CD4-positive, alpha-beta T cell treated with Interleukin-15 for 4 hours (primary cell): Measurements from ENCODE around the gene CTXND1.
"Not testable (repeated sequence)": the region's sequence is repeated elsewhere in the genome, so short reads cannot be mapped to it uniquely, and the experiment has no call there.

ENCODE experiments used
- DNase-seq: peaks from one replicate; pipeline ENCODE4 v3.0.0-alpha.2; 2020; ENCODE audit warnings: low spot score

CTXND1 gene

GRCh38 chr15:80252121-80252518 lies at the start of gene CTXND1:
Gene CTXND1 (minus strand): TSS chr15:80252213. CDS start chr15:80201949, 50,264 bp downstream.
- no peak for DNase-seq

DNA sequence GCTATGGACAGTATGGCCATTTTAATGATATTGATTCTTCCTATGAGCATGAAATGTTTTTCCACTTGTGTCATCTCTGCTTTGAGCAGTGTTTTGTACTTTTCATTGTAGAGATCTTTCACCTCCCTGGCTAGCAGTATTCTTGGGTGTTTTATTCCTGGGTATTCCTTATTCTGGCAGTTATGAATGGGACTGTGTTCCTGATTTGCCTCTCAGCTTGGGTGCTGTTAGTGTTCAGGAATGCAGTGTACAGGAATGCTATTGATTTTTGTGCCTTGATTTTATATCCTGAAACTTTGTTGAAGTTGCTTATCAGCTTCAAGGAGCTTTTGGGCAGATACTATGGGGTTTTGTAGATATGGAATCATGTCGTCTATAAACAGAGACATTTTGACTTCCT lies 49.5 kb upstream of the CTXND1 start:
- no peak for DNase-seq

DNA sequence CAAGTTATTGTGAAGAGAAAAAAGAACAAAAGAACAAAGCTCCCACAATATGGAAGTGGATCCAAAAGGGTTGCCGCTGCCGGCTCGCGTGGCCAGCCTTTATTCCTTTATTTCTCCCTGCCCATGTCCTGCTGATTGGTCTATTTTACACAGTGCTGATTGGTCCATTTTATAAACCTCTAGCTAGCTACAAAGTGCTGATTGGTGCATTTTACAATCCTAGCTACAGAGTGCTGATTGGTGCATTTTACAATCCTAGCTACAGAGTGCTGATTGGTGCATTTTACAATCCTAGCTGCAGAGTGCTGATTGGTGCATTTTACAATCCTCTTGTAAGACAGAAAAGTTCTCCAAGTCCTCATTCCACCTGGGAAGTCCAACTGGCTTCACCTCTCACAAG lies 43.8 kb upstream of the CTXND1 start:
- not testable (repeated sequence) for DNase-seq

GRCh38 chr15:80292079-80292478 lies 40.1 kb upstream of the CTXND1 start:
- no peak for DNase-seq

DNA sequence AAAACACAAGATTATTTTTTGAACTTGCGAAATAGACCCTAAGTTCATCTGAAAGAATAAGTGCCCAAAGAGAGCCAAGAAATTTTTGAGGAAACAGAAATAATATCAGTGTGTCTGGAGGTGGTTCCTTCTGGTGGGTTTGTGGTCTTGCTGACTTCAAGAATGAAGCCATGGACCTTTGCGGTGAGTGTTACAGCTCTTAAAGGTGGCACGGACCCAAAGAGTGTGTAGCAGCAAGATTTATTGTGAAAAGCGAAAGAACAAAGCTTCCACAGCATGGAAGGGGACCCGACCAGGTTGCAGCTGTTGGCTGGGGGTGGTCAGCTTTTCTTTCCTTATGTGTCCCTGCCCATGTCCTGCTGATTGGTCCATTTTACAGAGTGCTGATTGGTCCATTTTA lies 38.9 kb upstream of the CTXND1 start:
- not testable (repeated sequence) for DNase-seq

GRCh38 chr15:80289528-80290495 lies 37.8 kb upstream of the CTXND1 start:
- no peak for DNase-seq

GRCh38 chr15:80288131-80288530 lies 36.1 kb upstream of the CTXND1 start:
- no peak for DNase-seq

DNA sequence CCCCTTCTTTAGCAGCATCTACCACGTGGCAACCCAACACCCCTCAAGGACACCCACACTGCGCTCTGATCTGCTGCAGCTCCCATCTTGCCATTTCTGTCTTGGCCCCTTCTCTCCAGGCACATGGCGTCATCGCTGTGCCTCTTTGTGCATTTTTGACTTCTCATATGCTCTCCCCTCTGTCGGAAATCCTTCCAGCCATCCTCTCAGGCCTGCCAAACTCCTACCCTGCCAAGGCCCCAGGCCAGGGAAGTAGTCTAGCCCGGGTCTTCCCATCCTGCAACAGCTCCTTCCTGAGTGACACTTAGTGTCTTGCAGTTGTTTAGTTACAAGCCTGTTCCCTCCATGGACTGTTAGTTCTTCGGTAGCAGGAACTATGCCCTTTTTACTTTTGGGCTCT lies 34.0 kb upstream of the CTXND1 start:
- no peak for DNase-seq

DNA sequence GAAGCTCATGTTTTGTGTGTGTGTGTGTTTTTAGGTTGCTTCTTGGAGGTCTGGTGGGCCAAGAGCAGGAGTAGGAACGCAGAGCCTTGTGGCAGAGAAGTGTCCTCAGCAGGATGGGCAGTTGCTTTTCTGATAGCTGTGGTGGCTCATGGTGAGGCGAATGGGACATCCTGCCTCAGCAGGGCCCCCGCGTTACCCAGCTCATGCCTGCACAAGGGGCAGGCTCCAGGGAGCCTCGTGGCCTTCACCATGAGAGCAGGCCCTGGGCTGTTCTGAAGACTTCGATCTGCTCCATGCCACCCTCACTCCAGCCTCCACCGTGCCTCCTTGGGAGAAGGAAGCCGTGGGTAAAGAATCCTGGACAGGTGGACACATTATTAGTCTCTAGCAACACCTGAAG lies 33.4 kb upstream of the CTXND1 start:
- no peak for DNase-seq

DNA sequence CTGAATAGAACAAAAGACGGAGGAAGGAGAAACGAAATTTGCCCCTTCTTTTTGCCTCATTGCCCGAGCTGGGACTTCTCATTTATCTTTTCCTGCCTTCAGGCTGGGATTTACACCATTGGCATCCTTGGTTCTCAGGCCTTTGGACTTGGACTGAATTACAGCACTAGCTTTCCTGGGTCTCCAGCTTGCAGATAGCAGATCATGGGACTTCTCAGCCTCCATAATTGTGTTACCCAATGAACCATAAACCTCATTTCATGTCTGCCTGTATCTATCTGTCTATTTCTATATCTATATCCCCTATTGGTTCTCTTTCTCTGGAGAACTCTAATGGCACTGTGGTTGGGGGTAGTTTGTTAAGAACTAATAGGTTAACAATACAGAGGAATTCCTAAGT lies 31.5 kb upstream of the CTXND1 start:
- no peak for DNase-seq

DNA sequence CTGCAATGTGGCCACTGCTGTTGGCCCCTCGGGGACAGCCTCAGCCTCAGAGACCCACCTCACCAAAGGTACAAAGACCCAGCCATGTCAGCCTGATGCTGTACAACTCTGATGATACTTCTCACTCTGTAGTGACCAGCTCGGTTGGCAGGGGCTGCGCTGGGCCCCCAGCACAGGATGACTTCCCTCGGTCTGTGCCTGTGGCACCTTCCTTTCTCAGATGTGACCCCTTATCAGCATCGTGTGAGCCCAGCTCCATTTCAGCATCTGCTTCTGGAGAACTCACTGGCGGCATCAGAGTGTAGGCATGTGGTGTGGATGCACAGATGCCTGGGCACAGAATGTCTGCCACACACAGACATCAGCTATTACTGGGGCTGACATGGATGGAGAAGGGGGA lies 25.1 kb upstream of the CTXND1 start:
- no peak for DNase-seq

- no peak for DNase-seq
Observed at GRCh38 chr15:80275961-80276360, 23.9 kb upstream of the CTXND1 start.

GRCh38 chr15:80274996-80275395 lies 23.0 kb upstream of the CTXND1 start:
- no peak for DNase-seq

- DNase-seq = no peak
Observed at GRCh38 chr15:80274554-80274953, 22.5 kb upstream of the CTXND1 start.

- no peak for DNase-seq
Observed at GRCh38 chr15:80272987-80273386, 21.0 kb upstream of the CTXND1 start.

DNA sequence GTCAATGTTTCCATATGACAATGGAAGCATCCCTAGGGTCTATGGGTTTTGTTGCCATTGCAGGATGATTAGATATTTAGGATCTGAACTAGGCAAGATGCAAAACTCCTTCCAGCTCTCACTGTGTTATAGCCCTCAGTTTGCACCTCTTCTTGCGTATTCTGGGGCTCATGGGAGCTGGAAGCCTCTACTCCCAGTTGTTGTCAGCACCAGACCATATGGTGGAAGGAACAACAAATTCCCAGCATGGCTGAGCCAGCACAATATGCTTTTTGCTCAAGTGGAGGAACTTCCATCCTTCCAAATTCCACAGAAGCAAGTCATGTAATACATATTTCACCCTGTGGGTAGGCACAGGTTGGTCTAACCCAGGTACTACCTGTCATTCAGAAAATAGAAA lies 18.5 kb upstream of the CTXND1 start:
- DNase-seq = no peak

GRCh38 chr15:80268101-80268500 lies 16.1 kb upstream of the CTXND1 start:
- no peak for DNase-seq

DNA sequence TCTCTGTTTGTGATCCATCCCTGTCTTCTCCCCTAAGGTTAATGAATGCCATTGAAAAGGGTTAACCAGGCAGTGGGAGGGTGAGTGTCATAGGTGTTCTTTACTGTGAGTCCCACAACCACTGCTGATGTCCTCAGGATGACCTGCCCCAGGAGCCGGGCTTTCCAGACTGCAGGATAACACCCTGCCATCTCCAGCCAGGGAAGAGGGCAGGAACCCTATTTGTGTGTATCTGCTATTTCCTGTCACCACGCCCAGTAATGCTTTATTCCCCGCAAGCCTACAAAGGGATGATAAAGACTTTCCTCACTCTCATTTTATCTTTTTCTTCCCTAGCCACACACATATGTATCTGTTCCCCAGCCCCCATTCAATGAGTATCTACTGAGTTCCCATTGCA lies 15.6 kb upstream of the CTXND1 start:
- no peak for DNase-seq

DNA sequence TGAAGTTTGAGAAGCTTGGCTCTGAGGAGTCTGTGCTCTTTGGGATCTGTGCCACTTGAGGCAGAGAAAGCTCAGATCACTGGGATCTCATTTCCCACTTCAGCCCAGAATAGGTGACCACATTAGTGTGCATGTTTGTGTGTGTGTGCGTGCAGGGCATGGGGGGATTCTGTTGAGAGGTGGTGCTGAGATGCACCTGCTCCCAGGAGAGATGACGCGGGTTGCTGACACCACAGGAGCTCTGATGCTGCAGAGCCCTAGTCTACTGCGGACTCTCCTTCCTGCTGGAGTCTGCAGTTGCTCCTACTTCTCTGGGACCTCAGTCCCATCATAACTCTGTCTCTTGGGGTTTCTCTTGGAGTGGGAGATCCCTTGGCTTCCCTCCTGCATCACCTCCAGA lies 14.7 kb upstream of the CTXND1 start:
- DNase-seq = no peak

DNA sequence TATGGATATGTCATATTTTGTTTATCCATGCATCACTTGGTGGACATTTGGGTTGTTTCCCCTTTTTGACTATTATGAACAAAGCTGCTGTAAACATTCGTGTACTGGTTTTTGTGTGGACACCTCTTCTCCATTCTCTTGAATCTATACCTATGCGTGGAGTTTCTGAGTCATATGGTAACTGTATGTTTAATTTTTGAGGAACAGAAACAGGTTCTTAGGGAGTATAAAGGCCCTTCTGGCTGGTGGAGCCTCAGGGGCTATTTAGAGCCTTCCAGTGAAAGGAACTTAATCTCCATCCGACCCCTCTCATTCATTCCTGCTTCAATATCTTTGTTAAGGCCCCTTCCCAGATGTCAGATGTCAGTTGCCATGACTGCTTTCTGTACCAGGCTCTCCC lies 14.1 kb upstream of the CTXND1 start:
- no peak for DNase-seq

DNA sequence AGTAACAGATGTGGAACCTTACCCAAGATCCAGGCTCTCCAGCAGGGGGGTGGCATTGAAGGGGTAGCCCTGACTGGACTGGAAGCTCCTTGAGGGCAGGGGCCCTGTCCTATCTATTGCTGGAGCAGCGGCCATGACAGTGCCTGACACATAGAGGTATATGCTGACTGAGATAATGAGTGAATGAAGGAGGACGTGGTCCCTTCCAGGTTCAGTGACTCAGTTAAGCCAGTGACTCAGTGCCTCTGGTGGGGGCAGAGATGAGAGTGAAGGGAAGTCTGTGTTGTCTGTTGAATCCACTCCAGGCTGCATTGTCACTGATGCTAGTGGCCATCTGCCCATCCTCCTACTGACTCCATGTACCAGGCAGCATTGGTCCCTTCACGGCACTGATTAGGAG lies 13.0 kb upstream of the CTXND1 start:
- DNase-seq = no peak

DNA sequence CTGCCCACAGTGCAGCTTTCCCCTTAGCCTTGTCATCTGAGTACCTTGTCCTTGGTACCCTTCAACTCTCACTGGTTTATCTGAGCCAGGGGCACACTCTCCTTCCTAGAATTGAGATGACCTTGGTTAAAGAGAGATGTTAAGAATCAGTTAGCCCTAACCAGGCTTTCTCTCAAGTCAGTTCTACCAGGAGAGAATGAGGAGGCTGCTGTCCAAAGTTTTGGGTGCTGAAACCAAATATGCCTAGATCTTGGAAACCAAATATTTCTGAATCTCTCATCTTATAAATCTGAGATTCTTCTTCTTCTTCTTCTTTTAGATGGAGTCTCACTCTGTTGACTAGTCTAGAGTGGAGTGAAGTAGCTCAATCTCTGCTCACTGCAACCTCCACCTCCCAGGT lies 12.0 kb upstream of the CTXND1 start:
- DNase-seq = no peak

- no peak for DNase-seq
Observed at GRCh38 chr15:80260551-80260950, 8.5 kb upstream of the CTXND1 start.

DNA sequence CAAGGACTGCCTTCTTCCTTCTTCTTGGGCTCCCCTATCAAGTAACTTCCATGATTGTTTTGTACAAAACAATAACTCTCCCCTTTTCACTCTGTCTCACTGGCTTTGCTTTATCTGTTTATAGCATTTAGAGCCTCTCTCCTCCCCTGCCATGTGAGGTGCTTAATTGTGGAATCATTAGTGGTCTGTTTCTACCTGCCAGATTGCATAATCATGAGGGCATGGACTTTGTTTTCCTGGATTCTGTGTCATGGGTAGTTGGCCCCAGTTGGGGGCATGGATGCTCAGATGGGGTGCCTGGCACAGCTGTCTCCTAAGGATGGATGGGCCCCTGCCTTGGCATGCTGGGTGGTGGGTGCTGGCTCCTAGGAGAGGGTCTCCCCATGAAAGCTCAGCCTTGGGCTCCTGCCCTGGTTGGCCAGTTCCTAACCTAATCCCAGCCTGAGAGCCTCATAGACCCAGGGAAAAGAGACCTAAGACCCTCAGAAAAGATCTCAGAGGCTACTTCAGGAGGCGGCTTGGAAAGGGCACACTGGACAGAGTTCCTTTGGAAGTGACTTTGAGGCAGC lies 8.0 kb upstream of the CTXND1 start:
- DNase-seq = no peak
